Measurements from ENCODE around the gene AMBP. TPM values are rescaled to one million over a fixed set of nuclear protein-coding genes. Genes with fewer than 3 reads are reported as not detected.

Gene AMBP
- total and polyA plus RNA-seq, 4 donors: 3,440 to 6,678 (median 4,863) TPM

DNA sequence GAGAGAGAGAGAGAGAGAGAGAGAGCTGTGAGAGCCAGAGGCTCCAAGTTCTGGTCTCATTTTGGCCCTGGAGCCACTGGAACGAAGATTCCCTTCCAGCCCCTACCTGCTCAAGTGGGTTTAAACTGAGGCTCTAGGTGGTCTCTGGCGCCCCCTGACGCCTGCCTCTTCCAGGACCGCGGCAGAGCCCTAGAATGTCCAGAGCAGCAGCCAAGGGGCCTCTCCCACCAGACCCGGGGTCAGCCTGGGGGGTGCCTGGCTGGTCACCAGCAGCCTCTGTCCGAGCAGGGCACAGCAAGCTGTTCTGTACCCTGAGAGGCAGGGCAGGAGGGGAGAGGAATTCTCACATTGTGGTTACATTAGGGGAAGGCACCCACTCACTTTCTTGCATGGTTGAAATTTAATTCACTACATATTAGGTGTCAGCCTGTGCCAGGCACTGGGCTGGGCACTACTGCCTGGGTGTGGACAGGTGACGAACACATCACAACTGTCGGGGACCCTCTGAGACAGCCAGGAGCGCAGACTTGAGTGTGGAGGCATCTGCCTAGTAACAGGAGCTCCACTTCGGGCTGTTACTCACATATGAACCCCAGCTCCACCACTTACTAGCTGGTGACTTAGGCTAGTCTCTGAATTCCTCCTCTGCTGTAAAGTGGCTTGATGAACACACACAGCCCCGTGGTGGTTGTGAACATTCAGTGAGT, 44.5 kb downstream of the AMBP start:
- Histone ChIP-seq H3K9ac (ENCODE audit: low read depth in 1 of 2, low read length in 2 of 2) (no peak overlapping the region), H3K4me3 (ENCODE audit: low read depth in 1 of 3, low read length in 3 of 3) (no peak overlapping the region), H3K9me3 (ENCODE audit: control insufficient read depth in 4 of 4, low read length in 3 of 4) (no peaks in the 10 kb centered on the region), H3K27me3 (ENCODE audit: control insufficient read depth in 4 of 4, insufficient read depth in 4 of 4, low read length in 3 of 4) (no peaks in the 10 kb centered on the region), H3K4me1 (ENCODE audit: control insufficient read depth in 4 of 4, insufficient read depth in 4 of 4, low read length in 3 of 4) (no peaks in the 10 kb centered on the region), H3K27ac (ENCODE audit: low read depth in 1 of 2, low read length in 2 of 2) (no peak overlapping the region), H3K36me3 (ENCODE audit: control insufficient read depth in 4 of 4, insufficient read depth in 3 of 4, low read depth in 1 of 4, low read length in 3 of 4) (peaks cover 5 to 74% (median 25%) of the 10 kb centered on the region in 4 donors)
- WGBS: 73% methylated on average over 12 of the region's 12 CpGs
- TF ChIP-seq HNF4G (IDR thresholded peaks at IDR 0.05) (no peak), GABPA (IDR thresholded peaks at IDR 0.05 in 1 of 2, conservative IDR thresholded peaks at IDR 0.05 in 1 of 2) (no peak), FOXA1 (IDR thresholded peaks at IDR 0.05) (no peak), TAF1 (conservative IDR thresholded peaks at IDR 0.05) (no peak), JUND (IDR thresholded peaks at IDR 0.05) (no peak), RAD21 (IDR thresholded peaks at IDR 0.05) (peak; percentile 67 to 77), FOXA2 (IDR thresholded peaks at IDR 0.05) (no peak)
- TF ChIP-seq, protein P1, sequence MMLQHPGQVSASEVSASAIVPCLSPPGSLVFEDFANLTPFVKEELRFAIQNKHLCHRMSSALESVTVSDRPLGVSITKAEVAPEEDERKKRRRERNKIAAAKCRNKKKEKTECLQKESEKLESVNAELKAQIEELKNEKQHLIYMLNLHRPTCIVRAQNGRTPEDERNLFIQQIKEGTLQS (IDR thresholded peaks at IDR 0.05): no peak
- TF ChIP-seq, protein P2, sequence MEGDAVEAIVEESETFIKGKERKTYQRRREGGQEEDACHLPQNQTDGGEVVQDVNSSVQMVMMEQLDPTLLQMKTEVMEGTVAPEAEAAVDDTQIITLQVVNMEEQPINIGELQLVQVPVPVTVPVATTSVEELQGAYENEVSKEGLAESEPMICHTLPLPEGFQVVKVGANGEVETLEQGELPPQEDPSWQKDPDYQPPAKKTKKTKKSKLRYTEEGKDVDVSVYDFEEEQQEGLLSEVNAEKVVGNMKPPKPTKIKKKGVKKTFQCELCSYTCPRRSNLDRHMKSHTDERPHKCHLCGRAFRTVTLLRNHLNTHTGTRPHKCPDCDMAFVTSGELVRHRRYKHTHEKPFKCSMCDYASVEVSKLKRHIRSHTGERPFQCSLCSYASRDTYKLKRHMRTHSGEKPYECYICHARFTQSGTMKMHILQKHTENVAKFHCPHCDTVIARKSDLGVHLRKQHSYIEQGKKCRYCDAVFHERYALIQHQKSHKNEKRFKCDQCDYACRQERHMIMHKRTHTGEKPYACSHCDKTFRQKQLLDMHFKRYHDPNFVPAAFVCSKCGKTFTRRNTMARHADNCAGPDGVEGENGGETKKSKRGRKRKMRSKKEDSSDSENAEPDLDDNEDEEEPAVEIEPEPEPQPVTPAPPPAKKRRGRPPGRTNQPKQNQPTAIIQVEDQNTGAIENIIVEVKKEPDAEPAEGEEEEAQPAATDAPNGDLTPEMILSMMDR (IDR thresholded peaks at IDR 0.05; ENCODE audit: low read depth, low read length, missing input control): peak; percentile 43
- TF ChIP-seq, protein P3, sequence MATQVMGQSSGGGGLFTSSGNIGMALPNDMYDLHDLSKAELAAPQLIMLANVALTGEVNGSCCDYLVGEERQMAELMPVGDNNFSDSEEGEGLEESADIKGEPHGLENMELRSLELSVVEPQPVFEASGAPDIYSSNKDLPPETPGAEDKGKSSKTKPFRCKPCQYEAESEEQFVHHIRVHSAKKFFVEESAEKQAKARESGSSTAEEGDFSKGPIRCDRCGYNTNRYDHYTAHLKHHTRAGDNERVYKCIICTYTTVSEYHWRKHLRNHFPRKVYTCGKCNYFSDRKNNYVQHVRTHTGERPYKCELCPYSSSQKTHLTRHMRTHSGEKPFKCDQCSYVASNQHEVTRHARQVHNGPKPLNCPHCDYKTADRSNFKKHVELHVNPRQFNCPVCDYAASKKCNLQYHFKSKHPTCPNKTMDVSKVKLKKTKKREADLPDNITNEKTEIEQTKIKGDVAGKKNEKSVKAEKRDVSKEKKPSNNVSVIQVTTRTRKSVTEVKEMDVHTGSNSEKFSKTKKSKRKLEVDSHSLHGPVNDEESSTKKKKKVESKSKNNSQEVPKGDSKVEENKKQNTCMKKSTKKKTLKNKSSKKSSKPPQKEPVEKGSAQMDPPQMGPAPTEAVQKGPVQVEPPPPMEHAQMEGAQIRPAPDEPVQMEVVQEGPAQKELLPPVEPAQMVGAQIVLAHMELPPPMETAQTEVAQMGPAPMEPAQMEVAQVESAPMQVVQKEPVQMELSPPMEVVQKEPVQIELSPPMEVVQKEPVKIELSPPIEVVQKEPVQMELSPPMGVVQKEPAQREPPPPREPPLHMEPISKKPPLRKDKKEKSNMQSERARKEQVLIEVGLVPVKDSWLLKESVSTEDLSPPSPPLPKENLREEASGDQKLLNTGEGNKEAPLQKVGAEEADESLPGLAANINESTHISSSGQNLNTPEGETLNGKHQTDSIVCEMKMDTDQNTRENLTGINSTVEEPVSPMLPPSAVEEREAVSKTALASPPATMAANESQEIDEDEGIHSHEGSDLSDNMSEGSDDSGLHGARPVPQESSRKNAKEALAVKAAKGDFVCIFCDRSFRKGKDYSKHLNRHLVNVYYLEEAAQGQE (IDR thresholded peaks at IDR 0.05): no peak
- peak; percentile 53 for DNase-seq (ENCODE audit: low spot score)

DNA sequence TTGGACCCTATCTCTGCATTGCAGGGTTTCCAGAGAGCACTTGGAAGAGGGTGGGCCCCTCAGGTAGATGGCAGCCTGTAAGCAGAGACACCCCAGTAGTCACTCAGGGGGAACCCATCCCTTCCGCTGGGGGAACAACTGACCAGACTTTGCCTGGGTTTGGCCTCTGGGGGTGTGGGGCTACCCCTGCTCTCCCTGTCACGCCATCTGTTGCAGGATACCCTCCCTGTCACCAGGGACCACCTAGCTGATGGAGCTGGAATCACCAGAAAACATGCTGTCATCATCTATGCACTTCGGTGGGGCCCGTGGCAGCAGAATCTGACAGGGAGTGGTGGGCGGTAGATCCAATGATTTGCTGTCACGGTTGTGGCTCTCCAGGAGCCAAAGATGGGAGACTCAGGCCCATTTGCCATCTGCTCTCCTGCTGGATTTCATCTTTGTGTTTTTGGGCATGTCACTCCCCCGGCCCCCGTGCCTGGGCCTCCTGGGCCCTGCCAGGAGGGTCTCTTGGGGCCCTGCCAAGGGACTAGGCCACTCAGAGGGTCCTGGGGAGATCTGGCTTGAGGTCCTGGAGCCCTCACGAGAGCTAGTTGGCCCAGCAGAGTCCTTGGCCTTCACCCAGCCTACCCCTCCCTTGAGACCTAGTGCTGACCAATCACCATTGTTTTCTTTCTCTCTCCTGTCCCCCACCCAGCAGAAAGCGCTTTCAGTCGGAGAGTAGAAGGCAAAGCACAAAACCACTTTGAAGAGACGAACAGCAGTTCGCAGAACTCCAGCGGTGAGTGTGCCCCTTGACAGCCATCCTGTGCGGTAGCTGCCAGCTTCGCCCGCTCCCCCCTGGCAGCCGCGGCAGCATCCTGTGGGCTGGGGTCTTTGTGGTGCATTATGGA, 45.9 kb downstream of the AMBP start:
- Histone ChIP-seq H3K27ac (ENCODE audit: low read depth in 1 of 2, low read length in 2 of 2) (no peak overlapping the region), H3K36me3 (ENCODE audit: control insufficient read depth in 4 of 4, insufficient read depth in 3 of 4, low read depth in 1 of 4, low read length in 3 of 4) (peaks cover 5 to 62% (median 18%) of the 10 kb centered on the region in 4 donors), H3K9ac (ENCODE audit: low read depth in 1 of 2, low read length in 2 of 2) (no peak overlapping the region), H3K9me3 (ENCODE audit: control insufficient read depth in 4 of 4, low read length in 3 of 4) (no peaks in the 10 kb centered on the region), H3K27me3 (ENCODE audit: control insufficient read depth in 4 of 4, insufficient read depth in 4 of 4, low read length in 3 of 4) (no peaks in the 10 kb centered on the region), H3K4me1 (ENCODE audit: control insufficient read depth in 4 of 4, insufficient read depth in 4 of 4, low read length in 3 of 4) (no peaks in the 10 kb centered on the region), H3K4me3 (ENCODE audit: low read depth in 1 of 3, low read length in 3 of 3) (no peak overlapping the region)
- WGBS: 95% methylated on average over 19 of the region's 19 CpGs
- no peak for DNase-seq (ENCODE audit: low spot score)
- TF ChIP-seq, protein P3 (IDR thresholded peaks at IDR 0.05): no peak
- TF ChIP-seq, protein P4, sequence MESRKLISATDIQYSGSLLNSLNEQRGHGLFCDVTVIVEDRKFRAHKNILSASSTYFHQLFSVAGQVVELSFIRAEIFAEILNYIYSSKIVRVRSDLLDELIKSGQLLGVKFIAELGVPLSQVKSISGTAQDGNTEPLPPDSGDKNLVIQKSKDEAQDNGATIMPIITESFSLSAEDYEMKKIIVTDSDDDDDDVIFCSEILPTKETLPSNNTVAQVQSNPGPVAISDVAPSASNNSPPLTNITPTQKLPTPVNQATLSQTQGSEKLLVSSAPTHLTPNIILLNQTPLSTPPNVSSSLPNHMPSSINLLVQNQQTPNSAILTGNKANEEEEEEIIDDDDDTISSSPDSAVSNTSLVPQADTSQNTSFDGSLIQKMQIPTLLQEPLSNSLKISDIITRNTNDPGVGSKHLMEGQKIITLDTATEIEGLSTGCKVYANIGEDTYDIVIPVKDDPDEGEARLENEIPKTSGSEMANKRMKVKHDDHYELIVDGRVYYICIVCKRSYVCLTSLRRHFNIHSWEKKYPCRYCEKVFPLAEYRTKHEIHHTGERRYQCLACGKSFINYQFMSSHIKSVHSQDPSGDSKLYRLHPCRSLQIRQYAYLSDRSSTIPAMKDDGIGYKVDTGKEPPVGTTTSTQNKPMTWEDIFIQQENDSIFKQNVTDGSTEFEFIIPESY (IDR thresholded peaks at IDR 0.05): no peak
- TF ChIP-seq, protein P2 (IDR thresholded peaks at IDR 0.05; ENCODE audit: low read depth, low read length, missing input control): no peak
- TF ChIP-seq YY1 (IDR thresholded peaks at IDR 0.05) (no peak), TAF1 (conservative IDR thresholded peaks at IDR 0.05) (no peak), FOXA2 (IDR thresholded peaks at IDR 0.05) (no peak)
- TF ChIP-seq, protein P1 (IDR thresholded peaks at IDR 0.05): no peak
- TF ChIP-seq, protein P5, sequence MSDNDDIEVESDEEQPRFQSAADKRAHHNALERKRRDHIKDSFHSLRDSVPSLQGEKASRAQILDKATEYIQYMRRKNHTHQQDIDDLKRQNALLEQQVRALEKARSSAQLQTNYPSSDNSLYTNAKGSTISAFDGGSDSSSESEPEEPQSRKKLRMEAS (IDR thresholded peaks at IDR 0.05): no peak
